CD4-positive, alpha-beta T cell treated with Interleukin-15 for 4 hours (primary cell): ENCODE measurements around the gene URI1.
"Not testable (repeated sequence)": the region's sequence is repeated elsewhere in the genome, so short reads cannot be mapped to it uniquely, and the experiment has no call there.

Experiments used
- DNase-seq: peaks from one replicate; pipeline ENCODE4 v3.0.0-alpha.2; 2020; ENCODE audit warnings: low spot score

URI1 gene, protein sequence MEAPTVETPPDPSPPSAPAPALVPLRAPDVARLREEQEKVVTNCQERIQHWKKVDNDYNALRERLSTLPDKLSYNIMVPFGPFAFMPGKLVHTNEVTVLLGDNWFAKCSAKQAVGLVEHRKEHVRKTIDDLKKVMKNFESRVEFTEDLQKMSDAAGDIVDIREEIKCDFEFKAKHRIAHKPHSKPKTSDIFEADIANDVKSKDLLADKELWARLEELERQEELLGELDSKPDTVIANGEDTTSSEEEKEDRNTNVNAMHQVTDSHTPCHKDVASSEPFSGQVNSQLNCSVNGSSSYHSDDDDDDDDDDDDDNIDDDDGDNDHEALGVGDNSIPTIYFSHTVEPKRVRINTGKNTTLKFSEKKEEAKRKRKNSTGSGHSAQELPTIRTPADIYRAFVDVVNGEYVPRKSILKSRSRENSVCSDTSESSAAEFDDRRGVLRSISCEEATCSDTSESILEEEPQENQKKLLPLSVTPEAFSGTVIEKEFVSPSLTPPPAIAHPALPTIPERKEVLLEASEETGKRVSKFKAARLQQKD

GRCh38 chr19:29941828-29942403 is at the start of gene URI1:
Gene URI1, plus strand, starts transcription at chr19:29942239. Its CDS starts 309 bp downstream, at chr19:29942548.
- DNase-seq, result peak; percentile 92

- no peak for DNase-seq
These were observed 48.3 kb upstream of the URI1 start for GRCh38 chr19:29893606-29894284.

GRCh38 chr19:29896802-29897201 is 45.2 kb upstream of the URI1 start:
- no peak for DNase-seq

- DNase-seq, result no peak
These were observed 44.6 kb upstream of the URI1 start for GRCh38 chr19:29897466-29897865.

- no peak for DNase-seq
These were observed 38.0 kb upstream of the URI1 start for GRCh38 chr19:29904017-29904416.

DNA sequence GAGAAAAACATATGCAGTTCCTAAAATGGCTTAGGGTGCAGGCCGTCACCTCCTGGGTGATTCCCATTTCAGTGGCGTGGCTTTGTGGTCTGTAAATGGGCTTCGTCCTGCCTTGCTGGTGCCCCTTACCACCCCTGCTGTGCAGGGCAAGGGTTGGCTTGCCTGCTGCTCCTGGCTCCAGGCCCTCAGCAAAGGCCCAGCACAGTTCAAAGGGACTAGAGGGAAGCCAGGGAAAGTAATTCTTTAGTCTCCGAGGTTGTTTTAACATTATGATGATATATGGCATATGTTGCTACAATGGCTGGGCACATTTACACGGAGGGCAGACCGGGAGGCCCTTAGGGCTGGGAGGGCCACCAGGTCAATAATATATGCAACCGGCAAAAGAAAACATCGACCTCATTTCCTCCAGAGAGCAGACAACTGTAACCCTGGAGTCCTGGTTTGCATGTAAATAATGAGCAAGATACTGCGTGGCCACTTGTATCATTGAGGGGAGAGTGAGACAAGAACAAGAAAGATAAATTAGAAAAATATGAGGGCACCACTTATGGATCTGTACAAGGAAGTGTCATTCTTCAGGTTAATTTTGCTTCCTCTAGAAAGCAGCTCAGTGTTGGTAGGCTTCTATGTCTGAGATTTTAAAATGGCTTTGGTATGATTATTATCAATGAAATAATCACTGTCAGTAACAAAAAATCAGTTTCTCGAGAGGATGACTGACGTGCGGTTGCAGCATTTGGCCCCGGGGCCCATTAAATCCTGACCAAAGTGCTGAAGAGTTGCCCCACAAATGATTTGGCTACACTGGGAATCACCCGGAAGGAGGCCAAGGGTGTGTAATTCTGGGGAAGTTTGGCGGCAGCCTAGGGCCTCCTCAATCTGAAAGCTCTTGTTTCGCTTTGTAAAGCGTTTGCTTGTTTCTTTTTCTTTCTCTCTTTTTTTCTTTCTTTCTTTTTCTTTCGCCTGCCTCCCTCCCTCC is 32.8 kb upstream of the URI1 start:
- DNase-seq, result no peak

- DNase-seq, result no peak
These were observed 27.1 kb upstream of the URI1 start for GRCh38 chr19:29914933-29915332.

DNA sequence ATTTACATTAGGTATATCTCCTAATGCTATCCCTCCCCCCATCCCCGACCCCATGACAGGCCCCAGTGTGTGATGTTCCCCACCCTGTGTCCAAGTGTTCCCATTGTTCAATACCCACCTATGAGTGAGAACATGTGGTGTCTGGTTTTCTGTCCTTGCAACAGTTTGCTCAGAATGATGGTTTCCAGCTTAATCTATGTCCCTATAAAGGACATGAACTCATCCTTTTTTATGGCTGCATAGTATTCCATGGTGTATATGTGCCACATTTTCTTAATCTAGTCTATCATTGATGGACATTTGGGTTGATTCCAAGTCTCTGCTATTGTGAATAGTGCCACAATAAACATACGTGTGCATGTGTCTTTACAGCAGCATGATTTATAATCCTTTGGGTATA is 26.2 kb upstream of the URI1 start:
- not testable (repeated sequence) for DNase-seq

DNA sequence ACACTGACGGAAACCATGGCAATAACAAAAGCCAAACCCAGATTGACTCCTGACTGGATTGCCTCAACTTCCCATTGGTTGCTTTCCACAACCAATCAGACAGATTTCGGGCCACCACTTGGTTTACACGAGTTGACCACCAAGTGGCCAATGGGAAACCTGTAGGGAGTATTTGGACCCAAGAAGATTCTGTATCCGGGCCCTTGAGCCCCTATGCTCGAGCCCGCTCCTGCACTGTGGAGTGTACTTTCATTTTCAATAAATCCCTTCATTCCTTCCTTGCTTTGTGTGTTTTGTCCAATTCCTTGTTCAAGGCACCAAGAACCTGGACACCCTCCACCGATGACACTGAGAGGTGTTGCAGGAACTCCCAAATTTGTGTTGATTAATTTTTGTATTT is 24.1 kb upstream of the URI1 start:
- no peak for DNase-seq

- no peak for DNase-seq
These were observed 23.1 kb upstream of the URI1 start for GRCh38 chr19:29918891-29919290.

- DNase-seq, result no peak
These were observed 19.1 kb upstream of the URI1 start for GRCh38 chr19:29922972-29923371.

DNA sequence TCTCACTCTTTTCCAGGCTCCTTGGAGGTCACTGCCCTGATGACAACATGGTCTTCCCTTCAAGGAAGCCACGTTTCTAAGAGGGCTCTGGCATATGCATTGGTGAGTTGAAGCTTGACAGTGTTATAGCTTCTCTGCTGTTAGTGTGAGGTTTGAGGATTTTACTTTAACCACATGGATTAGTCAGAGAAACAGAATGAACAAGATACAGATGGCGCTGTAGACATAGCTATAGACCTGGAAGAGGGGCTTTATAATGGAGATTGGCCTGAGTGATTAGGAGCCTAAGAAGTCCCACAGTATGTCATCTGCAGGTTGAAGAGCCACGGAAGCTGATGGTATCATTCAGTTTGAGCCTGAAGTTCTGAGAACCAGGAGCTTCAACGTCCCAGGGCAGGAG is 18.4 kb upstream of the URI1 start:
- no peak for DNase-seq

- no peak for DNase-seq
These were observed 16.0 kb upstream of the URI1 start for GRCh38 chr19:29926031-29926430.

- no peak for DNase-seq
These were observed 15.2 kb upstream of the URI1 start for GRCh38 chr19:29926801-29927200.

DNA sequence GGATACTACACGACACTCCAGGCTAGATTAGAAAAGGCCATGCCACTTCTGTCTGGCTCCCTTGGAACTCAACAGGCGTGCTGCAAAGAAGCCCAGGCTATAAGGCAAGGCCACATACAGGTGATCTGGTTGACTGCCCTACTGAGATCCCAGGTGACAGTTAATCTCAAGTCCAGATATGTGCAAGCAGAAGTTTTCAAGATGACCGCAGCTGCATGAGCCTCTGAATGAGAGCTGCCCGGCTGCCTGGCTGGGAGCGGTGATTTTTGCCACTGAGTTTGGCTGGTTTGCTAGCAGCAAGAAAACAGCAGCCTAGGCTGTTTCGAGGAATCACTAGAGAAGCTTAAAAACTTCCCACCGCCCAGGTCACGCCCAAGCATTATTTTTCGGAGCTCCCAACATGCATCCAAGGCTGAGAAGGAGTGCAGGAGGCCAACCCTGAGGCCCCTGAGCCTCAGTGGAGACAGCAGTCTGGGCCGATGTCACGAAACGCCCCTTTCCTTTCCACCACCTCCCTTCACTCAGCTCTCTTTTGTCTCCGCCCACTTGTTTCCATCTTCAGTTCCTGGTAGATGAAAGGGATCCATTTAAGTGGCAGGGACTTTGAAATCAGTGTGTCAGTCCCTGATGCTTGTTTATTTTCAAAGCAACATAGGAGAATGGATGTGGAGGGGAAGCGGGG is 14.0 kb upstream of the URI1 start:
- DNase-seq, result no peak

- no peak for DNase-seq
These were observed 13.2 kb upstream of the URI1 start for GRCh38 chr19:29928831-29929230.

DNA sequence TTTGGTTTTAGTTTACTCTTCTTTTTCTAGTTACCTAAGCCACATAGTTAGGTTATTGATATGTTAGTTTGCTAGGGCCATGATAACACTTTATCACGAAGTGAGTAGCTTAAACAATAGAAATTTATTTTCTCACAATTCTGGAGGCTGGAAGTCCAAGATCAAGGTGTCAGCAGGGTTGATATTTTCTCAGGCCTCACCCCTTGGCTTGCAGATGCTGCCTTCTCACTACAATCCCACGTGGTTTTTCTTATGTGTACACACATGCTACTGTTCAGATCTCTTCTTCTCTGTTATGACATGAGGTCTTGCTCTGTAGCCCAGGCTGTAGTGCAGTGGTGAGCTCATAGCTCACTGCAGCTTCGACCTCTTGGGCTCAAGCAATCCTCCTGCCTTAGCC is 7.8 kb upstream of the URI1 start:
- DNase-seq, result no peak

DNA sequence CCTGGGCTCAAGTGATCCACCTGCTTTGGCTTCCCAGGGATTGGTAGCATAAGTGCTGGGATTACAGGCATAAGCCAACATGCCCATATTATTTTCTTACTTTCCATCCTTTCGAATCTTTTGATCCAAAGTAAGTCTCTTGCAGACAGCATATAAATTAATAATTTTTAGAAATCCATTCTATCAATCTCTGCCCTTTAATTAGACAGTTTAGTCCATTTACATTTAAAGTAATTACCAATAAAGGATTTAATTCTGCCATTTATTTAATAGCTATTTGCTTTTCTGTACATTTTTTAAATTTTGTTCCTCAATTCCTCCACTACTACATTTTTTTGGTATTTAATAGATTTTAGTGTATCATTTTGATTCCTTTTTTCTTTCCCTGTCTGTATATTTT is 7.3 kb upstream of the URI1 start:
- DNase-seq, result no peak

DNA sequence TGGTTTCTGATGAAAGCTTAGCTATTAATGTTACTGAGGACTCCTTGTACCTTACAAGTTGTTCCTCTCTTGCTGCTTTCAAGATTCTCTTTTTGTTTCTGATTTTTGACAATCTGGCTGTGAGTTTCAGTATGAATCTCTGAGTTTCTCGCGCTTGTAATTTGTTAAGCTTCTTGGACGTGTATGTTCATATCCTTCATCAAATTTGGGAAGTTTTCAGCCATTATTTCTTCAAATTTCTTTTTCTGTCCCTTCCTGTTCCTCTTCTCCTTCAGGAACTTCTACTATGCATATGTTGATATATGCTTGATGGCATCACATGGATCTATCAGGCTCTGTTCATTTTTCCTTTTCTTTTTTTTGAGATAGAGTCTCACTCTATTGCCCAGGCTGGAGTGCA is 5.6 kb upstream of the URI1 start:
- no peak for DNase-seq

DNA sequence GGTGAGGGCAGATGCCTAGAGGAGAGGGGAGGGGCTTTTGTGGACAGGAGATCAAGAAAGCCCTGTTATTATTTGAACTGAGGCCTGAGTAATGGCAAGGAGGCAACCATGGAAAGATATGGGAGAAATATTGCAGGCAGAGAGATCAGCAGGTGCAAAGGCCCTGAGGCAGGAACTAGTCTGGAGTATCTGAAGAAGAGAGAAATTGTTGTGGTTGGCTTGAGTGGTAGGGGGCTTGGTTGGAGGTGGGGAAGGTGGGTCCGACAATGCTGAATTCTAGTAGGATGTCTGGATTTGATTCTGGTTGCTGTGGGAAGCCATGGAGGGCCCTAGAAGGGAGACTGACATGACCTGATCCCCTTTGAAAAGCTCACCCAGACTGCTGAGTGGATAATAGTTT is 2.4 kb upstream of the URI1 start:
- DNase-seq, result no peak

- DNase-seq, result no peak
These were observed 961 bp upstream of the URI1 start for GRCh38 chr19:29940971-29941585.
